ENCODE results near the gene NFIB. TPM values are rescaled to one million over a fixed set of nuclear protein-coding genes. Genes with fewer than 3 reads are reported as not detected.

NFIB gene
- total RNA-seq, 2 experiments from 2014 or later = 13.7 to 25.1 TPM

GRCh38 chr9:14131356-14132088, 182.4 kb downstream of the NFIB start:
- TF ChIP-seq, protein P1, sequence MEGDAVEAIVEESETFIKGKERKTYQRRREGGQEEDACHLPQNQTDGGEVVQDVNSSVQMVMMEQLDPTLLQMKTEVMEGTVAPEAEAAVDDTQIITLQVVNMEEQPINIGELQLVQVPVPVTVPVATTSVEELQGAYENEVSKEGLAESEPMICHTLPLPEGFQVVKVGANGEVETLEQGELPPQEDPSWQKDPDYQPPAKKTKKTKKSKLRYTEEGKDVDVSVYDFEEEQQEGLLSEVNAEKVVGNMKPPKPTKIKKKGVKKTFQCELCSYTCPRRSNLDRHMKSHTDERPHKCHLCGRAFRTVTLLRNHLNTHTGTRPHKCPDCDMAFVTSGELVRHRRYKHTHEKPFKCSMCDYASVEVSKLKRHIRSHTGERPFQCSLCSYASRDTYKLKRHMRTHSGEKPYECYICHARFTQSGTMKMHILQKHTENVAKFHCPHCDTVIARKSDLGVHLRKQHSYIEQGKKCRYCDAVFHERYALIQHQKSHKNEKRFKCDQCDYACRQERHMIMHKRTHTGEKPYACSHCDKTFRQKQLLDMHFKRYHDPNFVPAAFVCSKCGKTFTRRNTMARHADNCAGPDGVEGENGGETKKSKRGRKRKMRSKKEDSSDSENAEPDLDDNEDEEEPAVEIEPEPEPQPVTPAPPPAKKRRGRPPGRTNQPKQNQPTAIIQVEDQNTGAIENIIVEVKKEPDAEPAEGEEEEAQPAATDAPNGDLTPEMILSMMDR (conservative IDR thresholded peaks at IDR 0.05; ENCODE audit: low read length) = no peak
- TF ChIP-seq EZH2phosphoT487 (IDR thresholded peaks at IDR 0.05; ENCODE audit: borderline replicate concordance, low read depth, low read length) = no peak
- H4K20me1 ChIP-seq (ENCODE audit: insufficient read depth, low read length) = no peaks in the 10 kb centered on the region
- no peaks in the 10 kb centered on the region for H3K36me3 ChIP-seq (ENCODE audit: insufficient read depth, low read length)
- no peak overlapping the region for H3K27ac ChIP-seq (ENCODE audit: low read depth, low read length, poor library complexity, severe bottlenecking)
- no peak overlapping the region for H3K4me2 ChIP-seq (ENCODE audit: low read length)
- ChIA-PET POLR2A (interaction anchor here (1.0 kb wide), 1 partner anchor 14 kb away, joined by 3 read pairs; no protein-coding TSS in a partner anchor), CTCF (ENCODE audit: unreplicated experiment) (no interaction called here)
- no peak for DNase-seq (ENCODE audit: low spot score)
- BruUV-seq (replicated peaks) = no TSS peak
- no peaks in the 10 kb centered on the region for H3K79me2 ChIP-seq (ENCODE audit: insufficient read depth, low read depth, low read length)
- H3K9me2 ChIP-seq (ENCODE audit: insufficient read depth, low read length) = no peaks in the 10 kb centered on the region
- no peaks in the 10 kb centered on the region for H3K4me1 ChIP-seq (ENCODE audit: insufficient read depth, low read length, poor library complexity, severe bottlenecking)
- no peak overlapping the region for H2AFZ ChIP-seq (ENCODE audit: low read length)
- H3K4me3 ChIP-seq (ENCODE audit: low read depth, low read length, poor library complexity, severe bottlenecking) = no peak overlapping the region
- intact Hi-C loops (cut with micrococcal nuclease; ENCODE audit: unreplicated experiment) = loop anchor here (2.0 kb wide), 1 partner anchor 35 kb away; no protein-coding TSS in a partner anchor
- H3K9me3 ChIP-seq (ENCODE audit: low read length) = no peaks in the 10 kb centered on the region

- DNase-seq (ENCODE audit: low spot score) = no peak
- H3K4me3 ChIP-seq (ENCODE audit: low read depth, low read length, poor library complexity, severe bottlenecking) = no peak overlapping the region
- intact Hi-C loops (cut with micrococcal nuclease; ENCODE audit: unreplicated experiment) = no loop called here
- no peak overlapping the region for H2AFZ ChIP-seq (ENCODE audit: low read length)
- 0 out of 2 replicates have a peak, but pooled peaks cover 3% of the 10 kb centered on the region for H3K36me3 ChIP-seq (ENCODE audit: insufficient read depth, low read length)
- no peaks in the 10 kb centered on the region for H3K9me3 ChIP-seq (ENCODE audit: low read length)
- no peak overlapping the region for H3K27ac ChIP-seq (ENCODE audit: low read depth, low read length, poor library complexity, severe bottlenecking)
- CTCF ChIA-PET (ENCODE audit: unreplicated experiment) = no interaction called here
- no peaks in the 10 kb centered on the region for H3K9me2 ChIP-seq (ENCODE audit: insufficient read depth, low read length)
- no peak overlapping the region for H3K4me2 ChIP-seq (ENCODE audit: low read length)
- H3K79me2 ChIP-seq (ENCODE audit: insufficient read depth, low read depth, low read length) = no peaks in the 10 kb centered on the region
- no peaks in the 10 kb centered on the region for H4K20me1 ChIP-seq (ENCODE audit: insufficient read depth, low read length)
- no peaks in the 10 kb centered on the region for H3K4me1 ChIP-seq (ENCODE audit: insufficient read depth, low read length, poor library complexity, severe bottlenecking)
- TF ChIP-seq, protein P1 (conservative IDR thresholded peaks at IDR 0.05; ENCODE audit: low read length) = no peak
- no peak for TF ChIP-seq EZH2phosphoT487 (IDR thresholded peaks at IDR 0.05; ENCODE audit: borderline replicate concordance, low read depth, low read length)
- BruUV-seq (replicated peaks) = no TSS peak
- POLR2A ChIA-PET = interaction anchor here (0.5 to 1.4 kb wide), 6 partner anchors 9 to 95 kb away, joined by 3 to 4 read pairs (median 3); no protein-coding TSS in a partner anchor
Measured at GRCh38 chr9:14127656-14128055, 186.3 kb downstream of the NFIB start.
